Suprapubic skin (tissue), 4 donors: ENCODE results near the gene STAU1.

ENCODE experiments used
- EP300 ChIP-seq: sonication (generic); formaldehyde crosslinking; IDR thresholded peaks from one replicate; pipeline ENCODE4 v1.6.1; 2017; ENCODE audit warnings: antibody characterized with exemption
- POLR2AphosphoS5 ChIP-seq, 3 donors: sonication (generic); formaldehyde crosslinking; IDR thresholded peaks; one replicate each; pipeline ENCODE4 v1.6.1; 2017; ENCODE audit warnings: antibody characterized with exemption in 3 of 3
- TF ChIP-seq, protein P1 (sequence below), 2 donors: fragments of 200-600 bp in 1 of 2; fragments of 450-650 bp in 1 of 2; sonication (generic) in 1 of 2; IDR thresholded peaks; one replicate each; pipeline ENCODE4 v1.5.1; 2016 to 2019; ENCODE audit warnings: antibody characterized with exemption in 2 of 2, mild to moderate bottlenecking in 1 of 2, moderate library complexity in 1 of 2

- TF ChIP-seq, protein P1, sequence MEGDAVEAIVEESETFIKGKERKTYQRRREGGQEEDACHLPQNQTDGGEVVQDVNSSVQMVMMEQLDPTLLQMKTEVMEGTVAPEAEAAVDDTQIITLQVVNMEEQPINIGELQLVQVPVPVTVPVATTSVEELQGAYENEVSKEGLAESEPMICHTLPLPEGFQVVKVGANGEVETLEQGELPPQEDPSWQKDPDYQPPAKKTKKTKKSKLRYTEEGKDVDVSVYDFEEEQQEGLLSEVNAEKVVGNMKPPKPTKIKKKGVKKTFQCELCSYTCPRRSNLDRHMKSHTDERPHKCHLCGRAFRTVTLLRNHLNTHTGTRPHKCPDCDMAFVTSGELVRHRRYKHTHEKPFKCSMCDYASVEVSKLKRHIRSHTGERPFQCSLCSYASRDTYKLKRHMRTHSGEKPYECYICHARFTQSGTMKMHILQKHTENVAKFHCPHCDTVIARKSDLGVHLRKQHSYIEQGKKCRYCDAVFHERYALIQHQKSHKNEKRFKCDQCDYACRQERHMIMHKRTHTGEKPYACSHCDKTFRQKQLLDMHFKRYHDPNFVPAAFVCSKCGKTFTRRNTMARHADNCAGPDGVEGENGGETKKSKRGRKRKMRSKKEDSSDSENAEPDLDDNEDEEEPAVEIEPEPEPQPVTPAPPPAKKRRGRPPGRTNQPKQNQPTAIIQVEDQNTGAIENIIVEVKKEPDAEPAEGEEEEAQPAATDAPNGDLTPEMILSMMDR (IDR thresholded peaks at IDR 0.05), result no peak
- TF ChIP-seq EP300 (no peak), POLR2AphosphoS5 (IDR thresholded peaks at IDR 0.05) (no peak)
Measured at GRCh38 chr20:49225896-49226295, 37.8 kb upstream of the STAU1 start.
